AG20443 (cell line): ENCODE results near the gene NENF.

Experiments
- DNase-seq: peaks from one replicate; pipeline ENCODE4 v3.0.0; 2012; ENCODE audit warnings: low spot score, mixed read lengths

NENF gene

DNA sequence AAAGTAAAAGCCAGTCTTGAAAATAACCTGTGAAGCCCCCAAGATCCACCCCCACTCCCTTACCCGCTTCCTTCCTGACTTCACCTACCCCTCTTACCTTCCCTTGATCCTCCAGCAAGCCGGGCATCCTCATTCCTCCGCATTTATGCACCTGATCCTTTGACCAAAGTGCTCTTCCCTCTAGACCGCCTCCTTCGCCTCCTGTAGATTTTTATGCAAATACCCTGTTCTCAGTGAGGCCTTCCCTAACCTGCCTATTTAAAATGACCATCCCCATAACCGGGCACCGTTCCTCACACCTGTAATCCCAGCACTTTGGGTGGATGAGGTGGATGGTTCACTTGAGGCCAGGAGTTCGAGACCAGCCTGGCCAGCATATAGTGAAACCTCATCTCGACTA lies 1.1 kb upstream of the NENF start:
- DNase-seq: no peak

DNA sequence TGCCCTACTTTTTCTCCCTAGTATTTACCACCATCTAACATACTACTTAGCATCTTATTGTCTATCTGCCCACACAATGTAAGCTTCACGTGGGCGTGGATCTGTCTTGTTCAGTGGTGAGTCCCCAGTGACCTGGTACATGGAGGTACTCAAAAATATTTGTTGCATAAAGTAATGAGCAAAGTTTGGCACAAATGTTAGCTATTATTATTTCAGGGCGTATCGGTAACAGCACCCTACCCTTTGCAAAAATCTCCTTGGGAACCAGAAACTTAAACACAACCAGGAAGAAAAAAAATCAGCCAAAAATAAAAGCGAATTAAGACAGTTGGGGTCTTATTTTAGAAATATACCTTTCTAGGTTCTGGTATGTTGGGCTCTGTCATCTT lies 454 bp upstream of the NENF start:
- DNase-seq: no peak

DNA sequence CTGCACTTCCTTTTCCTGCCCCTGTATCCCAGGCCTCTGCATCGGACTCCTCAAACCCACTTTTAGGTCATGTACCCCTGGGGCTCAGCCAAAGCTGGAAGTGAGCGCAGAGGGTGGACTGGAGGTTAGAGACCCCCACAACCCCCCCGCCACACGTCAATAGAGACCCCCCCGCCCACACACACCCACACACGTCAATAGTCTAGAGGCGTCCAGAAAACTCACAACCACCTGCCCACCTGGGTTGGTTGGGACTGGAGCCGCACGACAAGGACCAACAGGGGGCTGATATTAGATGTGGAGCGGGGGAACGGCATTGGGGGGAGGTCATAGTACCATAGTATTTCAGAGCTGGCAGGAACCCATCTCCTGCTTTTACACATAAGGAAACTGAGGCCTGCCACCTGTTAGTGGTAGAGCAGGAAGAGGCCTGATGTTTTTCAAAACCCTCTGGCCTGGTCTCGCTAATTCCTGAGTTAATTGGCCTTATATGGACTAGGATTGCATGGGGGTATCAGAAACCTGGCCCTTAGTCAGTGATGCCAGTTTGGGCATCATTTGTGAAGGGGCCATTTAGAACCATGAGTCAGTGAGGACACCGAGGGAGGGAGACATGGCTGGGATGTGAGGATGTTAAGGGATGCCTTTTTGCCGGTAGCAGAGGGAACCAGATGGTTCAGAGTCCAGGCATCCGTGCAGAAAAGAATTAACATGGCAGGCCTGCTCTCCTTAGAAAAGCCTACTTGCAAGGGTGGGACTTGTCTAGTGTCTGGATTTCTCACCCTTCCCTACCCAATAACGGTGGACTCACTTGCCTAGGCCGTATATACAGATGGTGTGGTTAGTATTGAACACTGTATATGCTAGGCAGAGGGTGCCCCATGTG lies 1.1 kb downstream of the NENF start:
- DNase-seq: peak; percentile 18

DNA sequence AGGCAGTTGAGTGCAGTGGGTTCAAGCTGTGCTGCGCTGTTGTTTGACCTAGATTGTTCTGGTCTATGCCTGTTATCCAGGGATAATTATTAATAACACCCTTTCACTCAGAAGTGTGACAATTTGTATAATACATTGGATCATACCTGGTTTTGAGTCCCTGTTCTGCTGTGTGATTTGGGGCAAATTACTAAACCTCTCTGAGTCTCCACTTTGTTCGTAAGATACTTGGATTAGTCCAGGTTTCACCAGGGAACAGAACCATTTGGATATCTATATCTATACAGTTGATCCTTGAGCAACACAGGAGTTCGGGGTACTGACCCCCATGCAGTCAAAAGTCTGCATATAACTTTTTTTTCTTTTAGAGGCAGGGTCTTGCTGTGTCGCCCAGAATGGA lies 2.3 kb downstream of the NENF start:
- DNase-seq: no peak

GRCh38 chr1:212437179-212437798 lies 4.6 kb downstream of the NENF start:
- DNase-seq: no peak

GRCh38 chr1:212438831-212439237 lies 6.1 kb downstream of the NENF start:
- no peak for DNase-seq

- DNase-seq: no peak
Observed at GRCh38 chr1:212440419-212440818, 7.7 kb downstream of the NENF start.

DNA sequence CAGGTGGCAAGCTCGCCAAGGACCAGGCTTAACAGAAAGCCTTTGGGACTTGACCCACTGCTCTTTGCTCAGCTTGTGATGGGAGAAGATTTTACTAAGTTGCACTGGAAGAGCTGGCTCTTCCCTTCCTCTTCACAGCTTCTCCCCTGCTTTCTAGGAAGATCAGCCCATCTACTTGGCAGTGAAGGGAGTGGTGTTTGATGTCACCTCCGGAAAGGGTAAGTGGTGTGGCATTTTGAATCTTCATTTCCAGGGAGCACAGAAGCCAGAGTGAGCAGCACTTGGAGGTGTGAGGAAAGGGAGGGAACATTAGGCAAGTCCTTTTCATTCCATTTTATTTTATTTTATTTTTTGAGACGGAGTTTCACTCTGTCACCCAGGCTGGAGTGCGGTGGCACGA lies 9.7 kb downstream of the NENF start:
- DNase-seq: no peak

DNA sequence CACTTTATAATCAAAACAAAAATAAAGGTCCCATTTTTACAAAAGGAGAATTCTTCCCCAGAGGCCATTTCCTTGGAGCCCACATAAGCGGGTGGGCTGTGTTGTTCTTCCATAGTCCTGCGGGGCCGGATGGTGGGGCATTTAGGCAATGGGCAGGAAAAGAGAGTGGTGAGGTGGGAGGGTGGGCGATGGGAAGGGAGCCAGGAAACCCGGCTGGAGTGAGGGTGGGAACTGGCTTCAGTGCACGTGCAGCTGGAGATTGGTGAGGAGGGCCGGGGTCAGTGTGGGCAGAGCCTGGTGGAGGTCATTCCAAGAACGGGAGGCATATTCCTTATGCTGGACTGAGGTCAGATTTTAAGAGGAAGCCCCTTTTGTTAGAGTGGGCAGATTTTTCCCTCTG lies 13.6 kb downstream of the NENF start:
- no peak for DNase-seq

- no peak for DNase-seq
Observed at GRCh38 chr1:212447478-212447877, 14.8 kb downstream of the NENF start.

- DNase-seq: no peak
Observed at GRCh38 chr1:212450331-212450881, 17.7 kb downstream of the NENF start.

DNA sequence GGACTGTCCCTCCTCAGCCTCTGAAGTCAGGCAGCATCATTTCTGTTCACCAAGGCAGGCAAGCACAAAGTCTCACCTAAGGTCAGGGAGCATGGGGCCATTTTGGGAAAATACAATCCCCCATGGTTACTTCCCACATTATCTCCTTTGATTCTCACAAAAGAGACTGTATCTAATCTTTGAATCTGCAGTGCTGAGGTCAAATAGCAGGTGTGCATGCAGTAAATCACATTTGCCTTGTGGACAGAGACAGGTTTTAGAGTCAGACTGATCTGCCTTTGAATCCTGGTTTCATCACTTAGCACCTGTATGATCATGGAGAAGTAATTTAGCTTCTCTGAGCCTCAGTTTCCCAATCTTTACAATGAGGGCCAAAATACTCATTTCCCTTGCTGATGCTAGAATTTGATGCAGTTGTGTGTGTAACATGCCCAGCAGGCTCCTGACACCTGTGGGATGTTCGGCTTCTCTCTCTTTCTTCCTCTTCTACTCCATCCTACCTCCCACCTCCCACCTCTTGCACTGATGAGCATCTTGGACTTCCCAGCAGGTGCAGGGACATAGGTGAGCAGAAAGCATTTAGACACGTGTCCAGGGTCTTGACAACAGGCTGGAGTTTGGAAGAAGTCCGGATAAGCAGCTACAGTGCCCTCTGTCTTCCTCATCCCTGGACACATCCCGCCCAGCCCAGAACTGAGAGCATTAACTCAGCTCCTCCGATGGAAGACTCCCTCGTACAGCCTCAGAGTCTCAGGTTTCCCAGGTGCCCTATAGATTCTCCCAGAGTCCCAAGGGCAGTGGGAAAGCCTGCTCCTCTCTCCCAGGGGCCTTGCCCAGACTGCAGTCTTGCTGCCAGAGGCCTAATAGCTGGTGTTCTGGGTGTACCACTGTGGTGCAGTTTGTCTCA lies 18.9 kb downstream of the NENF start:
- no peak for DNase-seq

DNA sequence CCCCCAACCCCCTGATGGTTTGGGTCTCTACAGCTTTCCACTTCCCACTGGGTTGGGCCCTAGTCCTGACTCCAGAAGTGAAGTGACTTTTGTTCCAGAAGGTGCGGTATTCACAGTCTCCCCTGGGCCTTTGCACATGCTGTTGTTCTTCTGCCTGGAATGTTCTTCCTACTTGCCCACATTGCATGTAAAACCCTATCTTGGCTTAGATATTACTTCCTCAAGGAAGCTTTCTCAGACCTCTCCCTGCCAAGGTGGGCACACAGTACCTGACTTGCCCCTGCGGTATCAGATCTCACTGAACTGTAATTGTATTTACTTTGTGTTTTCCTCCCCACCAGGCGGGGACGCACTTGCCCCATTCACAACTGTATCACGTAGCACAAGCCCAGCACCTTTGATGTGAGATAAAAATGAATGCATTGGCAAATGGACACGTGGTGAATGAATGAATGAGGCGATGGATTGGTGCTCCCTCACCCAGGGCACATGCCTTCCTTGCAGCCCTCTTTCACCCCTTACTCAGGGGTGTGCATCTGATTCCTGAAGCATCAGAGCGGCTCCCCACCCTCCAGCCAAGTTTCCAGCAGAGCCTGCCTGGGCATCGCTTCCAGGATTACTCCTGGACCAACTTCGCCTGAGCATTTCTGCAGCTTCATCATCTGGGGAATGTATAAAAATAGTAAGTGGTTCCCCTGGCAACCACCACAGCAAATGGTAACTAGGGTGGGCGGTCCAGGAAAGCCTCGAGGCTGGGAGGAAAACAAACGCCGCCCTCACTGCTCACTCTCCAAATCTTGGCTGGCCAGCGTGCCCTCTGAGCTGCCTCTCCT lies 19.8 kb downstream of the NENF start:
- peak; percentile 75 for DNase-seq

DNA sequence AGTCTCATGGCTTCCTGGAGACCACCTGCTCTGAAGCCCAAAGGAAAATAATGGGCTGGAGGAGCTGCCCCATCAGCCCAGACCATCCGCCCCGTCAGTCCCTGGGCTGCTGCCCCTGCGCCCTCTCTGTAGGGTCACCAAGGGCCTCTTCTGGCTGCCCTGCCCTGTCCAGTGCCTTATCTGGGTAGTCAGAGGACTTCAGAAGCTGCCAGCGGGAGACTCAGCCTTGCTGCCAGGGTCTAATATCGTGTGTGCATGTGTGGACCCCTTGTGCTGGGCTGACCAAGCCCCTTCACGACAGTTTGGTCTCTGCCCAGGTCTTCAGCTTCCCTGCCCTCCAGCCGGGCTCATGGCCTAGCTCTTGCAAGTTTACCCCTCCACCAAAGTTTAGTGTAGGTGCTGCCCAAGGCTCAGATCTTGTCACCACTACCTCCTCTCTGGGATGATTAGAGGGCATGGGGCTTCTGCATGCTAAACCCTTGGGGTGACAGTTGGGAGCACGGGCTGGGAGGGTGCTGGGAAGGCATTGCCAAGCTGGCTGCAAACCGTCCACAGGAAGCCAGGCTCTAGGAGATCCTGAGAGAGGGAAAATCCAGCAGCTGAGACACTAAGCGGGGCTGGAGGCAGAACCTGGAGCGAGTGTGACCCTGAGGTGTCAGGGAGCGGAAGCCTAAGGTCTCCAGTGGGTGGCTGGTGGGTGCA lies 20.6 kb downstream of the NENF start:
- no peak for DNase-seq

GRCh38 chr1:212454741-212455140 lies 22.0 kb downstream of the NENF start:
- no peak for DNase-seq

GRCh38 chr1:212455401-212455800 lies 22.7 kb downstream of the NENF start:
- DNase-seq: no peak

DNA sequence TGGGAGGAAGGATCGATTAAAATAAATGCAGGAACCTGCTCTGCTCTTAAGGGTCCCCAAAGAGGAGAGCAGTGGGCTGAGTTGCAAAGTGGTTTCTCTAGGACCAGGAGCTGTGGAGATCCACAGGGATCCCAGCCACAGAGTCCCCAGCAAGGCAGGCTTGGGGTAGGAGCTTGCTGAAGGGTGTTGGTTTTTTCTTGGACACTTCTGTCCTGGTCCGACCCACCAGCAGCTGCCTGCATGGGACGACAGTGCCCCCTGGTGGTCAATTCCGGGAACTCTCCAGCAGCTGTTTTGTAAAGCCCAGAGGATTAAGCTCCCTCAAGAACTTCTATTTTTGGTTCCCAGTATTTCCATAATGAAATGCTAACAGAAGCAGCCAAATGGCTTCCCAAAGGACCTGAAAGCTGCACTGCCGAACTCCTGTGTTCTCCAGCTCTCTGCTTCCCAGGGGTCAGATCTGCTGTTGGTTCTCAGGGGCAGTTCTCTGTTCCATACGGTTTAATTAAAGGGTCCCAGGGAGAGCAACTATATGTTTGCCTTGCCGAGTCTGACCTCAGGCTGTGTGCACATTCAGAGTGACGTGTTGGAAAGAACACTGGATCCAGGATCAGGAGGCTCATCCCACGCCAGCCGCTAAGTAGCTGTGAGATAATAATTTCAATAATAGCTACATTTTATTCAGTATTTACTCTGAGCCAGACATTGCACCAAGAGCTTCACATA lies 23.2 kb downstream of the NENF start:
- peak; percentile 89 for DNase-seq

- peak; percentile 24 for DNase-seq
Observed at GRCh38 chr1:212457740-212458338, 25.1 kb downstream of the NENF start.

DNA sequence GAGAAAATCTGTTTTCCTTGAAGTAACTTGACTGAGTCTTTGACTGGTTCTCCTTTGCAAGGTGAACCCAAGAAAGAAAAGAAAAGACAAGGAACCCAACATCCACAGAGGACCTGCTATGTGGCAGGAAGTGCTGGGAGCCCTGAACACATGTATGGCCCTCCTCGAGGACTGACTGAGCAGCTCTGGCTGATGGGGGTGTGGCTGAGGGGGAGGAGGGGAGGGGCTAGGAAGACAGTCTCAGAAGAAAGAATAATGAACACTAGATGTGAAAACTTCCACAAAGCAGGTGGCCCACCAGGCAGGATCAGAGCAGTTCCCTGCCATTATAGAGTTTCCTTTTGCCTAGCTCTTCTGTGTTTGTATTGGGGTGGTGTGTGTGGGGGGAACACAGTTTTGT lies 26.1 kb downstream of the NENF start:
- no peak for DNase-seq

GRCh38 chr1:212459656-212460055 lies 26.9 kb downstream of the NENF start:
- DNase-seq: no peak
